Measurements from ENCODE around the gene NT5DC2.
A peak's percentile ranks its signal among the peaks of the same experiment; 100 is the strongest.

Gene NT5DC2

DNA sequence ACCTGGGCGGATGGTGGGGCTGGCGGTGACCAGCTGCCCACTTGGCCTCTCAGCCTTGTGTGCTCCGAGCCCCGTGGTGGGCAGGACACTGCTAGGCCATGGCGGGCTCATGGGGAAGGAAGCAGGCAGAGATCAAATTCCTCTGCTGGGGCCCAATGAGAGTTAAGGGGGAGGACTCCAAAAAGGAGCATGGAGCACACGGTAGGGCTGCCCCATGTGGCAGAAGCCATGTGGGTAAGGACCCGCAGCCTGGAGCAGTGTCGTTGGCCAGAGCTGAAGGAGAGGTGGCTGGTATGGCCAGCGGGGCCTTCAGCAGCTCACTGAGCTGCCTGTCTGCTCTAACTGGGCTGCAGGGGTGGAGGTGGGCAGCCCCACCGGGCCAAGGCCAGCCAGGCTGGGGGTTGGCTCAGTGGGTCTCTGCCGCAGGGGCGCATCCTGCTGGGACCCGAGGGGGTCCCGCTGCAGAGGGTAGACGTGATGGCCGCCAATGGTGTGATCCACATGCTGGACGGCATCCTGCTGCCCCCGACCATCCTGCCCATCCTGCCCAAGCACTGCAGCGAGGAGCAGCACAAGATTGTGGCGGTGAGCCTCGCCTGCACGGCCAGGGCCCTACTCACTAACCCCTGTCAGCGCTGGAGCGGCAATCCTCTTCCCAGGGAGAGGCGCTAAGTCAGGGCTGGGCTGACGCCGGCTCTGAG is 27.2 kb downstream of the NT5DC2 start:
- DNase-seq = no peak

DNA sequence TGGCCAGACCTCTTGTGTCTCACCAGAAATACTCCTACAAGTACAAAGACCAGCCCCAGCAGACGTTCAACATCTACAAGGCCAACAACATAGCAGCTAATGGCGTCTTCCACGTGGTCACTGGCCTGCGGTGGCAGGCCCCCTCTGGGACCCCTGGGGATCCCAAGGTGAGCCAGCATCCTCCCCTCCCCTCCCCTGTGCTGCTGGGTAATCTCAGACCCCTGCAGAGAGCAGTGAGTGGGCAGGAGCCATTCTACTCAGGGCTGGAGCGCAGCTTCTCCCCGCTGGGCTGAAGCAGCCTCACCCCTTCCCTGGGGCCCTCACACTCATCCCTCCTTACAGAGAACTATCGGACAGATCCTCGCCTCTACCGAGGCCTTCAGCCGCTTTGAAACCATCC is 28.7 kb downstream of the NT5DC2 start:
- DNase-seq = no peak

DNA sequence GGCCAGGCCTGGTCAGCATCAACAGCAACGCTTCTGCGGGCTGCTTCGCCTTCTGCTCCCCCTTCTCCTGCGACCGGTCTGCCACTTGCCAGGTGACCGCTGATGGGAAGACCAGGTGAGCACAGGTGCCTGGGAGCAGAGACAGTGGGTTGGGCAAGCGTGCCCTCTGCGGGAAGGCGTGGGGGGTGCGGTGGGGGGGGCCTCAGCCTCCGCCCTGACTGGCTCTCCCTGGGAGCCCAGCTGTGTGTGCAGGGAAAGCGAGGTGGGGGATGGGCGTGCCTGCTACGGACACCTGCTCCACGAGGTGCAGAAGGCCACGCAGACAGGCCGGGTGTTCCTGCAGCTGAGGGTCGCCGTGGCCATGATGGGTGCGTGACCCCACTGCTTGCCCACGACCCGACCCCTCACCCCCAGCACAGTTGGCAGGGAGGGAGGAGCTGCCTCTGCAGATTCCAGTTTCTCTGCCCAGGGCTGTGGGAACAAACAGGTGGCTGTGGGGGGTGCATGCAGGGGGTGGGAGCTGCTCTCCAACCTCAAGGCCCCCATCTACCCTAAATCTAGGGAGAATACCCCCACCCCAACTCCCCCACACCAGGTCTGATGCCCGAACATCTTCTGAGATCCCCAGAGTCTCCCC is 29.8 kb downstream of the NT5DC2 start:
- no peak for DNase-seq

DNA sequence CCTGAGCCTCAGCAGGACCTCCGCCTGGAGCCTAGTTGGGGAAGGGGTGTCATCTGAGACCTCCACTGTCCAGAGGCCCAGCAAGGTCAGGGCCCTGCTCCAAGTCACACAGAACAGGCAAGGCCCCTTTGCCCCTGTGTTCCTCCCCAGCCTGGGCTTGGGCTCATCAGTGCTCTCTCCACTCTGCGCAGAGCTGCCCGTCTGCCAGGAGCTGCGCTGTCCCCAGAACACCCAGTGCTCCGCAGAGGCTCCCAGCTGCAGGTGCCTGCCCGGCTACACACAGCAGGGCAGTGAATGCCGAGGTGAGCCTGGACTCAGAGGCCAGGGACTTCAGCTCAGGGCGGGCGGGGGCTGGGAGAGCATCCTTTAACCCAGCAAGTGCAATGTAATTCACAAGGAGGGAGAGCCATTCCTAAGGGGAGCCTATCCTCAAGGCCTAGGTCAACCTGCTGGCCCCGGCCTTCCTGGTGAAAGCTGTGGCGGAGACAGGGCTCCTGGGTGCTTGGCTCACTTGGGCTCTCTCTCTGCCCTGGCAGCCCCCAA is 30.8 kb downstream of the NT5DC2 start:
- no peak for DNase-seq

DNA sequence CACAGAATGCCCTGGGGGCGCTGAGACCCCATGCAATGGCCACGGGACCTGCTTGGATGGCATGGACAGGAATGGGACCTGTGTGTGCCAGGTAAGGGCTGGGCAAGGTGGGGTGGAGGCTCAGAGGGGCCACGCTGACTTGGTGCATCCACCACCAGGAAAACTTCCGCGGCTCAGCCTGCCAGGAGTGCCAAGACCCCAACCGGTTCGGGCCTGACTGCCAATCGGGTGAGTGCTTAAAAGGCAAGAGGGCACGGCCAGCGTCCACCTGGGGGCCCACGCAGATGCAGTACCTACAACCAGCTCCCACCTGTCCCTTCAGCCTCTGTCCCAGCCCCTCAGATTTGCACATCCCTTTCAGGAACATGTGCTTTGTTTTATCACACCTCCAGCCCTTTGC is 31.7 kb downstream of the NT5DC2 start:
- DNase-seq = no peak

DNA sequence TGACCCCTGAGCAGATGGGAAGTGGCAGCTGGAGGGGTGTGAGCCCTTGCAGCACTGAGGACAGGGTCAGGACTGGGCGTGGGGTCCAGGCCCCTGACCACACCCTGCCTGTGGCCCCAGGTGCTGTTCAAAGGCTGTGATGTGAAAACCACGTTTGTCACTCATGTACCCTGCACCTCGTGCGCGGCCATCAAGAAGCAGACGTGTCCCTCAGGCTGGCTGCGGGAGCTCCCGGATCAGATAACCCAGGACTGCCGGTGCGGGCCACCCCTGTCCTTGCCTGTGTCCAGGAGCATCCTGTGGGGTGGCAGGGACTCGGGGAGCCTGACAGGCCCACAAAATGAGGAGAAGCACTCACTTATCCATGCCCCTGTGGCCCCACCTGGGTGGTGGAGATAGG is 32.6 kb downstream of the NT5DC2 start:
- DNase-seq = no peak

DNA sequence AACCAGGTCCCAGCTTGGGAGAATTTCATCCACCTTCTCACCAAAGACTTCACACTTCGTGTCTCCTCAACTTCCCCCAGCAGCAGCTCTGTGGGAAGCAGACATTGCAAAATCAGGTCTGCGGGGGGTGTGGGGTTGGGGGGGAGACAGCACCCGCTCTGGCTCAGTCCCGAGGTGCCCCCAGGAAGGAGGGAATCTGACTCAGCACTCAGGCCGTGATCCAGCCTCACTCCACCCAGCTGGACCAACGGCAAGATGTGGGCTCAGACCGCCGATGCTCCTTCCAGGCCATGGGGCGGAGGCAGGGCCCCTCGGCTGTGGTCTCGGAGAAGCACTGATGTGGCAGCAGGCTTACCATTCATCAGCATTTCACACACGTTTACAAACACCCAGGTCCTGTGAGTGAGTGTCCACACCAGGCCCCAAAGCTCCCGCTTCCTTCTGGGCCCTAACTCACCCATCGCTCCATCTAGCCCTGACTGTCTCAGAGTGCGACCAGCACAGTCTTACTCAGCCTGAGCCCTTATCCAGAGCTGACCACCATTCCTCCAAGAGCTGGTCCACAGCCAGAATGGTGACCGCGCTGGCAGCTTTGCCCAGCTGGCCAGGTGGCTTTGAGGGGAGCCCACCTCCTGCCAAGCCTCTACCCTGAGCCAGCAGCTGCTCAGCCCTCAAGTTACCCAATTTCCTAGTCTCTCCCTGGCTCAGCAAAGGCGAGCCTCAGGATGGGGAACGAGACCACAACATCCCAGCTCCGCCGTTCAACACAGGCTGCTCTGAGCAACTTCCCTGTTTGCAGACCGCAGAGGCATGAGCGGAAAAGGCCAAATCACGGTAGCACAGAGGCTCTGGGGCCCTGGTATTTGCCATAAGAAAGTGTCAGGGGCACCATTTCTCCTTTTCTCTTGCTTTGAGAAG is 35.3 kb downstream of the NT5DC2 start:
- DNase-seq = peak; percentile 75

DNA sequence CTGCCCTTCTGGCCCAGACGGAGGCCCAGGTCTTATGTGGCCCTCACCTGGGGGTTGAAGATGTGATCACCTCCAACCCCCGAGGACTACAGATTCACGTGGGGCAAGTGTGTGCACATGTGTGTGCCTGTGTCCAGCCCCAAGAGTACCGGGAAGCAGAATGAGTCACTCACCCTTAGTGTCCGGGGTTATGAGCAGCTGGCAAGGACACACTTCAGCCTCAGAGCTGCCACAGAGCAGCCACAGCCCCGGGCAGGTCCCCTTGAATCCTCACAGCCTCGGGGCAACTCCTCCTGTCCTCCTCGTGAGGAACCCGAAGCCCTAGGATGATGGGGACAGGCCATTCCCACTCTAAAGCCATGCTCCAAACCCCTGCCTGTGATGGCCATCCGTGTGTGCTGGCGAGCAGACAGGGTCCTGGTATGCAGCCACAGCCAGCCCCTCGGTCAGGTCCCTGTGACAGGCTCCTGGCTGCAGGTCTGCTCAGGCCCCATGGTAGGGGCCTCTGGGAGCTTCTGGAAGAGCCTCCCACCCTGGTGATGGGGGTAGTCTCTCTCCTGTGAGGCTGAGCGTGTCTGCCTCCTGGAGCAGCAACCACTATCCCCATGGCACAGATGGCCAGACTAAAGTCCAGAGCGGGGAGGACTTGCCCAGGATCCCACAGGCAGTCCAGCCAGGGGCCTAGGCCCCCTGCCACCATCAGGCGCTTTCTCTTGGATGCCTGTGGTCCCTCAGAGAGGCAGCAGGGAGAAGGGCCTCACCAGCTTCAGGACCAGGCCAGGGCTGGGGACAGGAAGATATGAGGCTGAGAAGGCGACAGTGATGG is 37.7 kb downstream of the NT5DC2 start:
- no peak for DNase-seq

DNA sequence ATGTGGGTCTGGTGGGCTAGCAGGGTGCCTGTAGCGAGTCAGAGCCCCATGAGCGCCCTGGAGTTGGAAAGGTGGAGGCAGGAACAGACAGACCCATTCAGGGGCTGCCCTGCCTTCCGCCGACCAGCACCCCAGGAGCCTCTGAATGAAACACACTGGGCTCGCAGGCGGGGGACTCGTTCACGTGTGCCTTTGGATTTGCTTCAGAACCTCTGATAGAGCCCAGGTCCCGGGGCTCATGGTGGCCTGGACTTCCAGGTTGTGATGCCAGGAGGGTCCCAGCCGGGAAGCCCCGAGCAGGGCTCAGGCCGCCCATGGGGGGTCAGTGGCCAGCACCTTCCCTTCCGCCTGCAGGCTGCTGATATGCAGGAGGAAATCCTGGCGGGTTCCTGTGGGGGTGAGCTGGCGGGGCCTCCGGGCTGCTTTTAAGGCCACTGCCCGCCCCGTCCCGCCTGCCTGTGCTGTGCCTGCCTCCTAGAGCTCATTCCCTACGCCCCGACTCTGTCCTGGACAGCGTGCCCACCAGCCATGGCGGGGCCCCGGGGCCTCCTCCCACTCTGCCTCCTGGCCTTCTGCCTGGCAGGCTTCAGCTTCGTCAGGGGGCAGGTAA is 38.7 kb downstream of the NT5DC2 start, which contains the start of gene STAB1:
TSS of gene STAB1 (plus strand) at position 453 of the 610 bp plus-strand sequence. CDS start at position 529, 76 bp downstream.
- DNase-seq = peak; percentile 27

DNA sequence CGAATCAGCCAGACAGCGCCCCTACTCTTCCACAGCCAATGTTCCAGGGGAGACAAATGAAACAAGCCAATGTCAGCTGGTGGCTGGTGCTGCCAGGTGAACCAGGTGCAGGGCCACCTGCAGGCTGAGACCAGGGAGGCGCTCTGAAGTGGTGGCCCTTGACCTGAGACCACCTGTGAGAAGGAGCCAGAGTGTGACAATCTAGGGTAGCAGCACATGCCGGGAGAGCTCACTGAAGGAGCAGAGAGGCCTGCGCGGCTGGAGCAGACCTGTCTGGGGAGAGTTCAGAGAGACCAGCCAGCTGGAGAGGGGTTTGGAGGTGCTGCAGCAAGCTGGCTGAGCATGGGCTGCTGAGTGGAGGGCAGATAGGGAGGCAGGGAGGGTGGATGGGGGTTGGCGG is 39.2 kb downstream of the NT5DC2 start:
- DNase-seq = no peak

DNA sequence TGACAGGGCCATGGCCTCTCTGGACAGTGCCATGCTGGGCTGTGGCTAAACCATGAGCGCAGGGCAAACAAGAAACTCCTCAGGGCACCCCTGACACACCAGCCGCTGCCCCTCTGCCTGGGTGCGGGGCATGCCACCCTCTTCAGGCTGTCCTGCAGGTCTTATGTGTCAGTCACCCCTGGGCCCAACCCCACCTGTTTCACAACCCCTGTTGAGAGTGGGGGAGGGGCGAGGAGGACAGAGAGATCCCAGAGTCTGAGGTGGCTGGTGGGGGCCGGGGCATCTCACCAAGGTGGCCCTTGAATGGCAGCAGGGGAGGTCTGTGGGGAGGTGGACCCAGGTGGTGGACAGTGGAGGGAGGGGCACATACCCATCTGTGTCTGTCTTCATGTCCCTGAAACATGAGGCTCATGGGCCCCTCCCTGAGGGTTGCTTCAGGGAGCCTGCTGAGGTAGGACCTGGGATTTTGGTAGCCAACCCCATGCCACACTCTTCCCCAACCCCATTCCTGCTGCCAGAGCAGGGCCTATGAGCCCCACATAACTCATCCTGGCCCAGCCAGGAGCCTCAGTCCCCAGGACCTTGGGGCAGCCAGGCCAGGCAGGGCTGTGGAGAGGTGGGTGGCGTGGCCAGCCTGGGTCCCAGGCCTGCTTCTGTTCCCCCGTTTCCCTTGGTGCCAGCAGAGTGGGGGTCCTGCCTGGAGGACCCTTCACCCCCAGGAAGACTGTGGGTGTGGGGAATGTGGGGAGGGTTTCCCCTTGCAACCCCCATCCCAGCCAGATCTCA is 40.2 kb downstream of the NT5DC2 start:
- no peak for DNase-seq

DNA sequence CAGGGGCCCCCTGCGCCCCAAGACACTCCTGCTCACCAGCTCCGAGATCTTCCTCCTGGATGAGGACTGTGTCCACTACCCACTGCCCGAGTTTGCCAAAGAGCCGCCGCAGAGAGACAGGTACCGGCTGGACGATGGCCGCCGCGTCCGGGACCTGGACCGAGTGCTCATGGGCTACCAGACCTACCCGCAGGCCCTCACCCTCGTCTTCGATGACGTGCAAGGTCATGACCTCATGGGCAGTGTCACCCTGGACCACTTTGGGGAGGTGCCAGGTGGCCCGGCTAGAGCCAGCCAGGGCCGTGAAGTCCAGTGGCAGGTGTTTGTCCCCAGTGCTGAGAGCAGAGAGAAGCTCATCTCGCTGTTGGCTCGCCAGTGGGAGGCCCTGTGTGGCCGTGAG is 41.6 kb downstream of the NT5DC2 start:
- no peak for DNase-seq

DNA sequence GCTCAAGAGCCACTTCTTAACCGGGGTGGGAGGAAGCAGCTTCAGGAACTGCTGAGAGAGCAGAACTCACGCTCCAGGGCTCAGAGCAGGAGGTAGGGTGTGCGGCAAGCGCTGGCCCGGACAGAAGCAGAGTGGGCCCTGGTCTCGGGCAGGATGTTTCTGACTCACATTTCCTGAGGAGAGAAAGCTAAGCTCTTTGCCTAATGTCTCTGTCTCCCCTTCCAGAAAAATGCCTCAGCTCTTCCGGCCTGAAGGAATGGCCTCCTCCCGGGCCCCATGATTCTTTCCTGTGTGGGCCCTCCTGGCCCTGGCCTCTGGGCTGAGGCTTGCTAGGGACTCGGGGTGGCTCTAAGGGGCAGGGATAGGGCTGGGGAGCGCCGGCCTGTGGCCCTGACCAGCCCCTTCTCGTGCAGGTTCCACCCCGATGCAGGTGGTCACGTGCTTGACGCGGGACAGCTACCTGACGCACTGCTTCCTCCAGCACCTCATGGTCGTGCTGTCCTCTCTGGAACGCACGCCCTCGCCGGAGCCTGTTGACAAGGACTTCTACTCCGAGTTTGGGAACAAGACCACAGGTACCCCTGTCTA is 42.6 kb downstream of the NT5DC2 start:
- peak; percentile 38 for DNase-seq

DNA sequence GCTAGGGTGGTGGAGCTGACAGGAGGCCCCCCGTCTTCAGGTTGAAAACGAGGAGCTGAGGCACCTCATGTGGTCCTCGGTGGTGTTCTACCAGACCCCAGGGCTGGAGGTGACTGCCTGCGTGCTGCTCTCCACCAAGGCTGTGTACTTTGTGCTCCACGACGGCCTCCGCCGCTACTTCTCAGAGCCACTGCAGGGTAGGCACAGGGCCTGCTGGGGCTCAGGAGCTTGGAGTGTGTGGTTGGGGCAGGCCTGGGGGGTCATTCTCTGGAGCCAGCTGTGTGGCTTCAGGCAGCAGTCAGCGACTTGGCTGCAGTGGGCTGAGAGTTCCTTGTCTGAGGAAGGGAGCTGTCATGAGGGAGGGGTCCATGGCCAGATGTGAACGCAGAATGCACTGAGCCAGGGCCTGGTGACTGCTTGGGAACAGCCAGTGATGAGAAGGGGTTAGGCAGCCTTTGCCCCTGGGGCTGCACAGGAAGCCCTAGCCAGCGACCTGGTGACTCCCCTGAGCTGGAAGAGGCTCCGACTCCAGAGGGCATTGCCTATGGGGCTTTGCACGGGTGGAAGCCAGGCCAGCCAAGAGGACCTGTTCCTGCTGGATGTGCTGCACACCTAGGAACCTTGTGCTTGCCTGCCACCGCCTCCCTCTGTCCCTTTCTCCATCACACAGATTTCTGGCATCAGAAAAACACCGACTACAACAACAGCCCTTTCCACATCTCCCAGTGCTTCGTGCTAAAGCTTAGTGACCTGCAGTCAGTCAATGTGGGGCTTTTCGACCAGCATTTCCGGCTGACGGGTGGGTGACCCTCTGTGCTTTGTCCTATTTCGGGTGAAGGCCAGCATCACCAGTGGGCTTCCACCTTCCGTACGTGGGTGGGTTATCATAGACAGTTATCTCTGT is 43.4 kb downstream of the NT5DC2 start:
- no peak for DNase-seq

DNA sequence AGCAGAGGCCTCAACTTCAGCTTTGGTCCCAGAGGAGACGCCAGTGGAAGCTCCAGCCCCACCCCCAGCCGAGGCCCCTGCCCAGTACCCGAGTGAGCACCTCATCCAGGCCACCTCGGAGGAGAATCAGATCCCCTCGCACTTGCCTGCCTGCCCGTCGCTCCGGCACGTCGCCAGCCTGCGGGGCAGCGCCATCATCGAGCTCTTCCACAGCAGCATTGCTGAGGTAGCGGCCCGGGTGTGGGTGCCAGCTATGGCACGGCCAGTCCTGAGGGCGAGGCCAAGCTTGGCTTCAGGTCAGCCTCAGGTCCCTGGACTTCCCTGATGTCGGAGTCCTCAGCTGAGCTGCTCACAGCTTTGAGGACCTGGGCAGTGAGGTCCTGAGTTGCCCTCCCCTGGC is 44.2 kb downstream of the NT5DC2 start:
- no peak for DNase-seq

DNA sequence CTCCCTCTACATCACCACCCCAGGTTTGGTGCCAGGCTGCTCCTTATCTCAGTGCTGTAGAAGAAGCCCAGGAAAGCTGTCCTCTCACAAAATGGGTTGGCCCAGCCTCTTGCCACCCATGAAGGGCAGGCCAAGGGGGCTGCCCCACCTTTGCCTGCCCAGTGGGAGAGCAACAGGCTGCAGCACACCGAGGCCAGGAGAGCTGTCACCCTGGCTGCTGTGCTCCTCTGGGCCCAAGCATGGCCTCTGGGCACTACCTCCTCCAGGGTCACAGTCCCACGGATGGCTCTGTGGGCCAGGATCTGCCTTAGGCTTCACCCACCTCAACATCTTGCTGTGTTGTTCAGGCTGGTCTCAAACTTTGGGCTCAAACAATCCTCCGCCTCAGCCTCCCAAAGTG is 44.9 kb downstream of the NT5DC2 start:
- no peak for DNase-seq

DNA sequence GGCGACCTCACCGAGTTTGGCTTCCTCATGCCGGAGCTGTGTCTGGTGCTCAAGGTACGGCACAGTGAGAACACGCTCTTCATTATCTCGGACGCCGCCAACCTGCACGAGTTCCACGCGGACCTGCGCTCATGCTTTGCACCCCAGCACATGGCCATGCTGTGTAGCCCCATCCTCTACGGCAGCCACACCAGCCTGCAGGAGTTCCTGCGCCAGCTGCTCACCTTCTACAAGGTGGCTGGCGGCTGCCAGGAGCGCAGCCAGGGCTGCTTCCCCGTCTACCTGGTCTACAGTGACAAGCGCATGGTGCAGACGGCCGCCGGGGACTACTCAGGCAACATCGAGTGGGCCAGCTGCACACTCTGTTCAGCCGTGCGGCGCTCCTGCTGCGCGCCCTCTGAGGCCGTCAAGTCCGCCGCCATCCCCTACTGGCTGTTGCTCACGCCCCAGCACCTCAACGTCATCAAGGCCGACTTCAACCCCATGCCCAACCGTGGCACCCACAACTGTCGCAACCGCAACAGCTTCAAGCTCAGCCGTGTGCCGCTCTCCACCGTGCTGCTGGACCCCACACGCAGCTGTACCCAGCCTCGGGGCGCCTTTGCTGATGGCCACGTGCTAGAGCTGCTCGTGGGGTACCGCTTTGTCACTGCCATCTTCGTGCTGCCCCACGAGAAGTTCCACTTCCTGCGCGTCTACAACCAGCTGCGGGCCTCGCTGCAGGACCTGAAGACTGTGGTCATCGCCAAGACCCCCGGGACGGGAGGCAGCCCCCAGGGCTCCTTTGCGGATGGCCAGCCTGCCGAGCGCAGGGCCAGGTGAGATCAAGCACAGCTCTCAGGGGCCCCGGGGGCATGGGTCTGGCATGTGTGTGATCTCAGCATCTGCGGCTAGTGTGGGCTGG is 45.6 kb downstream of the NT5DC2 start:
- DNase-seq = no peak

DNA sequence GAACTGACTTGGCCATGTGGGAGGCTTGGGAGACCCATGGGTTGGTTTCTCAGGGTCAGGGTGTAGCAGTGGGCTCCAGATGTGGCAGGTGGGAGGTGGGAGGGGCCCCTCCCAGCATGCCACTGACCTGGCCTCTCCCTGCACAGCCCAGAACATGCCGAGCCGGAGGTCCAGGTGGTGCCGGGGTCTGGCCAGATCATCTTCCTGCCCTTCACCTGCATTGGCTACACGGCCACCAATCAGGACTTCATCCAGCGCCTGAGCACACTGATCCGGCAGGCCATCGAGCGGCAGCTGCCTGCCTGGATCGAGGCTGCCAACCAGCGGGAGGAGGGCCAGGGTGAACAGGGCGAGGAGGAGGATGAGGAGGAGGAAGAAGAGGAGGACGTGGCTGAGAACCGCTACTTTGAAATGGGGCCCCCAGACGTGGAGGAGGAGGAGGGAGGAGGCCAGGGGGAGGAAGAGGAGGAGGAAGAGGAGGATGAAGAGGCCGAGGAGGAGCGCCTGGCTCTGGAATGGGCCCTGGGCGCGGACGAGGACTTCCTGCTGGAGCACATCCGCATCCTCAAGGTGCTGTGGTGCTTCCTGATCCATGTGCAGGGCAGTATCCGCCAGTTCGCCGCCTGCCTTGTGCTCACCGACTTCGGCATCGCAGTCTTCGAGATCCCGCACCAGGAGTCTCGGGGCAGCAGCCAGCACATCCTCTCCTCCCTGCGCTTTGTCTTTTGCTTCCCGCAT is 46.4 kb downstream of the NT5DC2 start:
- DNase-seq = no peak

All from KG1 (cell line).